IMR-90 (cell line): ENCODE measurements around the gene NUP98. TPM values are rescaled to one million over a fixed set of nuclear protein-coding genes. Genes with fewer than 3 reads are reported as not detected.

Experiments used
- ATAC-seq: fragments of 200-7000 bp; cut with Tn5 transposase; 2 replicates; pipeline ENCODE4 v1.9.1; 2020; ENCODE audit warnings: low read depth, mild to moderate bottlenecking, moderate library complexity
- BruUV-seq: library from RNA; stranded (reverse); fragments of 400-500 nt; replicated peaks from 2 replicates; lab custom pipeline; 2021; lab: Mats Ljungman, UMichigan
- CTCF ChIA-PET: fragments of 300-600 bp; formaldehyde crosslinking; extraction: SDS; loops from one replicate; lab custom pipeline; 2021; ENCODE audit warnings: antibody characterized with exemption; lab: Yijun Ruan, JAX
- POLR2A ChIA-PET: fragments of 300-600 bp; sonication (Branson Sonifier 250); formaldehyde crosslinking; loops from one replicate; lab custom pipeline; 2022; ENCODE audit warnings: antibody characterized with exemption; ENCODE audit not compliant: unreplicated experiment; lab: Charles Lee
- DNase-seq: peaks from one replicate; pipeline ENCODE4 v3.0.0; 2013
- H2AFZ ChIP-seq: replicated peaks from 2 replicates; pipeline ENCODE3; 2013; ENCODE audit warnings: low read length, mild to moderate bottlenecking; ENCODE audit not compliant: poor library complexity
- H2AK5ac ChIP-seq: 2 replicates; pipeline ENCODE4 v1.6.1; 2013; ENCODE audit warnings: low read depth, low read length, inconsistent platforms
- H2AK9ac ChIP-seq: replicated peaks from 2 replicates; pipeline ENCODE3; 2013; ENCODE audit warnings: mild to moderate bottlenecking, low read depth, low read length, moderate library complexity; ENCODE audit not compliant: poor library complexity
- H2BK120ac ChIP-seq: 2 replicates; pipeline ENCODE4 v1.6.1; 2013; ENCODE audit warnings: low read depth, low read length, inconsistent platforms
- H2BK15ac ChIP-seq: 3 replicates; pipeline ENCODE4 v1.6.1; 2013; ENCODE audit warnings: low read depth, low read length, inconsistent platforms
- H2BK20ac ChIP-seq: 2 replicates; pipeline ENCODE4 v1.6.1; 2013; ENCODE audit warnings: low read depth, mild to moderate bottlenecking, inconsistent platforms, low read length, moderate library complexity
- H2BK5ac ChIP-seq: 2 replicates; pipeline ENCODE4 v1.6.1; 2013; ENCODE audit warnings: mild to moderate bottlenecking, low read depth, low read length, inconsistent platforms; ENCODE audit not compliant: poor library complexity, severe bottlenecking
- H3K14ac ChIP-seq: replicated peaks from 2 replicates; pipeline ENCODE4 v1.6.1; 2013; ENCODE audit warnings: low read depth, low read length, inconsistent platforms
- H3K18ac ChIP-seq: 2 replicates; pipeline ENCODE4 v1.6.1; 2013; ENCODE audit warnings: low read depth, low read length, control low read depth
- H3K23ac ChIP-seq: 2 replicates; pipeline ENCODE4 v1.6.1; 2013; ENCODE audit warnings: low read depth, low read length, inconsistent platforms
- H3K27ac ChIP-seq: 2 replicates; pipeline ENCODE4 v1.5.1; 2013; ENCODE audit warnings: mild to moderate bottlenecking, control low read depth, low read length; ENCODE audit not compliant: insufficient read depth
- H3K27me3 ChIP-seq: 2 replicates; pipeline ENCODE4 v1.6.1; 2013; ENCODE audit warnings: low read length; ENCODE audit not compliant: control insufficient read depth, insufficient read depth
- H3K36me3 ChIP-seq: 2 replicates; pipeline ENCODE4 v1.6.1; 2013; ENCODE audit warnings: low read length, mixed read lengths; ENCODE audit not compliant: control insufficient read depth, insufficient read depth
- H3K4ac ChIP-seq: 2 replicates; pipeline ENCODE4 v1.6.1; 2013; ENCODE audit warnings: low read depth, low read length, inconsistent platforms
- H3K4me1 ChIP-seq: 2 replicates; pipeline ENCODE4 v1.6.1; 2013; ENCODE audit warnings: low read length, mixed read lengths; ENCODE audit not compliant: control insufficient read depth, insufficient read depth
- H3K4me2 ChIP-seq: 2 replicates; pipeline ENCODE4 v1.6.1; 2013; ENCODE audit warnings: low read depth, mild to moderate bottlenecking, control low read depth, low read length, moderate library complexity
- H3K4me3 ChIP-seq: 2 replicates; pipeline ENCODE4 v1.5.1; 2013; ENCODE audit warnings: low read depth, mild to moderate bottlenecking, control low read depth, low read length, moderate library complexity; ENCODE audit not compliant: insufficient read depth
- H3K56ac ChIP-seq: 2 replicates; pipeline ENCODE4 v1.6.1; 2013; ENCODE audit warnings: low read length, inconsistent platforms; ENCODE audit not compliant: insufficient read depth; ENCODE audit errors: extremely low read depth
- H3K79me1 ChIP-seq, 2 experiments: 2 replicates each; pipeline ENCODE4 v1.6.1; 2013; ENCODE audit warnings: low read length in 2 of 2, inconsistent platforms in 1 of 2, low read depth in 1 of 2
- H3K9ac ChIP-seq: 2 replicates; pipeline ENCODE4 v1.6.1; 2013; ENCODE audit warnings: low read depth, low read length, control low read depth
- H3K9me1 ChIP-seq: 2 replicates; pipeline ENCODE4 v1.6.1; 2013; ENCODE audit warnings: low read length, inconsistent platforms; ENCODE audit not compliant: insufficient read depth
- H3K9me3 ChIP-seq: 2 replicates; pipeline ENCODE4 v1.6.1; 2013; ENCODE audit warnings: low read length; ENCODE audit not compliant: control insufficient read depth, insufficient read depth
- H4K20me1 ChIP-seq: 2 replicates; pipeline ENCODE4 v1.6.1; 2013; ENCODE audit warnings: low read length, inconsistent platforms; ENCODE audit not compliant: insufficient read depth
- H4K5ac ChIP-seq: 2 replicates; pipeline ENCODE4 v1.6.1; 2013; ENCODE audit warnings: mild to moderate bottlenecking, low read depth, low read length, control low read depth
- H4K8ac ChIP-seq, 2 experiments: 2 replicates each; pipeline ENCODE4 v1.6.1; 2013; ENCODE audit warnings: low read depth in 2 of 2, low read length in 2 of 2, control low read depth in 1 of 2, inconsistent platforms in 1 of 2
- H4K91ac ChIP-seq: 2 replicates; pipeline ENCODE4 v1.6.1; 2013; ENCODE audit warnings: low read depth, low read length, inconsistent platforms; ENCODE audit not compliant: insufficient read depth
- MAFK ChIP-seq: IDR thresholded peaks from 2 replicates; pipeline ENCODE4 v1.6.1; 2012; ENCODE audit warnings: low read depth, low read length, improper control_type of control experiment
- MAZ ChIP-seq: IDR thresholded peaks from 2 replicates; pipeline ENCODE4 v1.6.1; 2012; ENCODE audit warnings: low read depth, mild to moderate bottlenecking, low read length, improper control_type of control experiment, moderate library complexity, borderline replicate concordance
- USF2 ChIP-seq: fragments of 150-350 bp; IDR thresholded peaks from 2 replicates; pipeline ENCODE4 v1.6.1; 2017; ENCODE audit warnings: mild to moderate bottlenecking, antibody characterized with exemption, low read length, low read depth
- WGBS, 2 experiments: methylation state at CpG; one replicate each; pipeline versions ENCODE4 v1.1.5 to v1.1.7; 2013; ENCODE audit warnings: missing lambda C conversion rate in 2 of 2; ENCODE audit not compliant: insufficient read length in 1 of 2; ENCODE audit errors: extremely low coverage in 2 of 2; 5-methylcytosine and 5-hydroxymethylcytosine counted together
- dilution Hi-C: fragments of 300-500 bp; cut with HindIII; formaldehyde crosslinking; loops from one replicate; pipeline ENCODE4 v1.14.3; 2018; ENCODE audit warnings: low sequenced_read_pairs; ENCODE audit not compliant: unreplicated experiment
- in situ Hi-C: fragments of 300-500 bp; cut with MboI; formaldehyde crosslinking; loops from 3 replicates; pipeline ENCODE4 v1.14.3; 2019; ENCODE audit warnings: low sequenced_read_pairs, inconsistent platforms, mixed read lengths
- intact Hi-C: fragments of 100-400 bp; cut with micrococcal nuclease; formaldehyde crosslinking; loops from 2 replicates; pipeline ENCODE4 v1.10.0; 2022
- polyA plus RNA-seq, 3 experiments: library from polyadenylated mRNA; depleted of rRNA; stranded (reverse); fragments of >200 nt; gene quantifications; 2 replicates each; pipeline ENCODE4 v1.2.3, GENCODE V29; 2012; ENCODE audit warnings: low replicate concordance in 1 of 3
- total RNA-seq: library from RNA; depleted of rRNA; stranded (reverse); fragments of >200 nt; gene quantifications from 2 replicates; pipeline ENCODE4 v1.2.3, GENCODE V29; 2012

NUP98 gene
- total and polyA plus RNA-seq, 2 of the 4 experiments (the other 2 are of a cell fraction): 103 to 138 TPM

GRCh38 chr11:3773180-3773579 is 24.2 kb downstream of the NUP98 start:
- TF ChIP-seq MAZ (no peak), USF2 (no peak), MAFK (no peak)
- no peaks in the 10 kb centered on the region for H3K27me3 ChIP-seq
- no peaks in the 10 kb centered on the region for H3K9me3 ChIP-seq
- no peaks in the 10 kb centered on the region for H3K4me1 ChIP-seq
- dilution Hi-C loops: no loop called here
- ChIA-PET CTCF (interaction anchor here (0.6 to 1.5 kb wide), 3 partner anchors 10 to 87 kb away, joined by 3 to 4 read pairs (median 4); no protein-coding TSS in a partner anchor), POLR2A (no interaction called here)
- H3K56ac ChIP-seq: no peak overlapping the region
- H4K8ac ChIP-seq: no peak overlapping the region
- no peak overlapping the region for H4K91ac ChIP-seq
- BruUV-seq: no TSS peak
- H2AK5ac ChIP-seq: no peak overlapping the region
- no peak overlapping the region for H3K14ac ChIP-seq
- no peak overlapping the region for H2BK5ac ChIP-seq
- no peak overlapping the region for H3K23ac ChIP-seq
- 92% methylated on average over 2 of the region's 4 CpGs; no CpG with 5 or more reads in 1 of the 2 experiments for WGBS, 2 experiments
- no peak overlapping the region for H3K9ac ChIP-seq
- H2AFZ ChIP-seq: no peak overlapping the region
- no peak overlapping the region for H3K4me3 ChIP-seq
- peaks cover 62% of the 10 kb centered on the region for H3K36me3 ChIP-seq
- ATAC-seq: no peak
- H4K20me1 ChIP-seq: no peaks in the 10 kb centered on the region
- no peak for DNase-seq
- H3K79me1 ChIP-seq: peaks cover 14 to 18% of the 10 kb centered on the region in 2 experiments
- H3K18ac ChIP-seq: no peak overlapping the region
- no peak overlapping the region for H2BK120ac ChIP-seq
- no peak overlapping the region for H3K27ac ChIP-seq
- no peak overlapping the region for H4K5ac ChIP-seq
- H2BK20ac ChIP-seq: no peak overlapping the region
- intact Hi-C loops: loop anchor here (5.0 kb wide), 1 partner anchor 41 kb away; no protein-coding TSS in a partner anchor
- H3K4me2 ChIP-seq: no peak overlapping the region
- H2AK9ac ChIP-seq: no peak overlapping the region
- no peak overlapping the region for H3K4ac ChIP-seq
- no peak overlapping the region for H2BK15ac ChIP-seq
- H3K9me1 ChIP-seq: no peaks in the 10 kb centered on the region
- in situ Hi-C loops: no loop called here
